Measurements from ENCODE around the gene OLIG1.

GRCh38 chr21:33022489-33022827 lies 47.5 kb upstream of the OLIG1 start:
- TF ChIP-seq MXI1 (IDR thresholded peaks at IDR 0.05; ENCODE audit: low read depth, low read length) (no peak), SMC3 (IDR thresholded peaks at IDR 0.05; ENCODE audit: low read depth, low read length) (no peak), NFIC (IDR thresholded peaks at IDR 0.05; ENCODE audit: borderline replicate concordance) (no peak), GABPA (IDR thresholded peaks at IDR 0.05; ENCODE audit: low read depth) (no peak), TEAD4 (IDR thresholded peaks at IDR 0.05; ENCODE audit: borderline replicate concordance, insufficient read depth) (no peak), JUND (IDR thresholded peaks at IDR 0.05) (no peak), IRF3 (IDR thresholded peaks at IDR 0.05; ENCODE audit: low read depth, low read length) (no peak), RAD21 (IDR thresholded peaks at IDR 0.05; ENCODE audit: low read length) (no peak)
- TF ChIP-seq, protein P1, sequence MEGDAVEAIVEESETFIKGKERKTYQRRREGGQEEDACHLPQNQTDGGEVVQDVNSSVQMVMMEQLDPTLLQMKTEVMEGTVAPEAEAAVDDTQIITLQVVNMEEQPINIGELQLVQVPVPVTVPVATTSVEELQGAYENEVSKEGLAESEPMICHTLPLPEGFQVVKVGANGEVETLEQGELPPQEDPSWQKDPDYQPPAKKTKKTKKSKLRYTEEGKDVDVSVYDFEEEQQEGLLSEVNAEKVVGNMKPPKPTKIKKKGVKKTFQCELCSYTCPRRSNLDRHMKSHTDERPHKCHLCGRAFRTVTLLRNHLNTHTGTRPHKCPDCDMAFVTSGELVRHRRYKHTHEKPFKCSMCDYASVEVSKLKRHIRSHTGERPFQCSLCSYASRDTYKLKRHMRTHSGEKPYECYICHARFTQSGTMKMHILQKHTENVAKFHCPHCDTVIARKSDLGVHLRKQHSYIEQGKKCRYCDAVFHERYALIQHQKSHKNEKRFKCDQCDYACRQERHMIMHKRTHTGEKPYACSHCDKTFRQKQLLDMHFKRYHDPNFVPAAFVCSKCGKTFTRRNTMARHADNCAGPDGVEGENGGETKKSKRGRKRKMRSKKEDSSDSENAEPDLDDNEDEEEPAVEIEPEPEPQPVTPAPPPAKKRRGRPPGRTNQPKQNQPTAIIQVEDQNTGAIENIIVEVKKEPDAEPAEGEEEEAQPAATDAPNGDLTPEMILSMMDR (IDR thresholded peaks at IDR 0.05), result no peak
- TF ChIP-seq, protein P2, sequence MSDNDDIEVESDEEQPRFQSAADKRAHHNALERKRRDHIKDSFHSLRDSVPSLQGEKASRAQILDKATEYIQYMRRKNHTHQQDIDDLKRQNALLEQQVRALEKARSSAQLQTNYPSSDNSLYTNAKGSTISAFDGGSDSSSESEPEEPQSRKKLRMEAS (IDR thresholded peaks at IDR 0.05; ENCODE audit: low read depth), result no peak

Data from SK-N-SH (cell line).